ENCODE measurements around the gene PRDM11. TPM values are rescaled to one million over a fixed set of nuclear protein-coding genes. Genes with fewer than 3 reads are reported as not detected.

Gene PRDM11
- total and polyA plus RNA-seq, 2 of the 8 experiments (the other 6 are each of a cell fraction or from before 2014, with no cell fraction given) = 3.6 to 11.7 TPM

- WGBS, 2 experiments (ENCODE audit: extremely low coverage in 1 of 2, insufficient coverage in 1 of 2, insufficient read length in 1 of 2, insufficient replicate concordance in 2 of 2, low coverage in 1 of 2, low lambda C conversion rate in 2 of 2, missing lambda C conversion rate in 1 of 2) = 92% methylated on average over 1 of the region's 1 CpG; no CpG with 5 or more reads in 1 of the 2 experiments
- Histone ChIP-seq H2AFZ (ENCODE audit: low read length) (no peak overlapping the region), H3K9me3 (ENCODE audit: insufficient read depth in 2 of 2, low read depth in 1 of 2, low read length in 1 of 2) (no peaks in the 10 kb centered on the region), H4K91ac (replicated peaks; ENCODE audit: insufficient read length, low read length) (no peak overlapping the region), H3K14ac (ENCODE audit: insufficient read length) (no peak overlapping the region), H4K5ac (ENCODE audit: insufficient read length, low read depth, low read length) (no peak overlapping the region), H2AK5ac (ENCODE audit: low read depth, low read length) (no peak overlapping the region), H3K18ac (ENCODE audit: extremely low read depth, low read length) (no peak overlapping the region), H3K4me3 (ENCODE audit: extremely low read depth in 1 of 4, insufficient read depth in 2 of 4, low read depth in 3 of 4, low read length in 4 of 4) (no peak overlapping the region), H3K4me2 (ENCODE audit: insufficient read depth in 1 of 2, low read depth in 2 of 2, low read length in 2 of 2) (no peak overlapping the region), H2BK20ac (ENCODE audit: low read length) (no peak overlapping the region), H3K27me3 (replicated peaks in 1 of 4; ENCODE audit: control insufficient read depth in 3 of 4, extremely low read depth in 1 of 4, insufficient read depth in 3 of 4, low read length in 3 of 4) (no peaks in the 10 kb centered on the region), H3K79me2 (ENCODE audit: control insufficient read depth in 1 of 2, insufficient read depth in 2 of 2, low read length in 2 of 2) (no peaks in the 10 kb centered on the region), H2BK12ac (ENCODE audit: low read depth, low read length) (no peak overlapping the region), H4K8ac (ENCODE audit: extremely low read depth, insufficient read depth, low read length) (no peak overlapping the region), H3K27ac (ENCODE audit: low read depth, low read length) (no peak overlapping the region), H3K79me1 (ENCODE audit: low read depth, low read length) (no peaks in the 10 kb centered on the region), H3K4ac (replicated peaks; ENCODE audit: insufficient read length, low read depth, low read length) (no peak overlapping the region), H3K9ac (replicated peaks in 1 of 4; ENCODE audit: extremely low read depth in 1 of 4, low read depth in 3 of 4, low read length in 3 of 4) (no peak overlapping the region), H4K20me1 (replicated peaks in 1 of 2; ENCODE audit: control insufficient read depth in 1 of 2, insufficient read depth in 2 of 2, low read length in 2 of 2) (no peaks in the 10 kb centered on the region), H3K56ac (replicated peaks; ENCODE audit: insufficient read length, low read depth, low read length) (no peak overlapping the region), H3K23ac (ENCODE audit: insufficient read length) (no peak overlapping the region), H2BK120ac (replicated peaks; ENCODE audit: low read depth, low read length) (no peak overlapping the region), H2BK15ac (ENCODE audit: low read length) (no peak overlapping the region), H3K23me2 (ENCODE audit: low read depth, low read length) (no peaks in the 10 kb centered on the region), H3K4me1 (replicated peaks in 1 of 4; ENCODE audit: control insufficient read depth in 3 of 4, insufficient read depth in 4 of 4, low read length in 3 of 4) (no peaks in the 10 kb centered on the region; a peak in 1 of 7 replicates), H2BK5ac (ENCODE audit: low read depth, low read length) (no peak overlapping the region), H3K36me3 (ENCODE audit: control insufficient read depth in 2 of 4, insufficient read depth in 4 of 4, low read length in 3 of 4) (no peaks in the 10 kb centered on the region)
- ChIA-PET CTCF (ENCODE audit: partially characterized antibody) (interaction anchor here (0.6 to 5.8 kb wide), 8 partner anchors 11 to 290 kb away, joined by 3 to 49 read pairs (median 3); no protein-coding TSS in a partner anchor), POLR2A (ENCODE audit: partially characterized antibody) (no interaction called here)
- FAIRE-seq (no peak), DNase-seq (ENCODE audit: low read depth in 1 of 2, low spot score in 2 of 2) (no peak)
- no peak for TF ChIP-seq BCL11A (IDR thresholded peaks at IDR 0.05; ENCODE audit: low read depth in 2 of 2, low read length in 2 of 2)
- no peak for TF ChIP-seq GABPA (IDR thresholded peaks at IDR 0.05; ENCODE audit: borderline replicate concordance, insufficient read depth, low read length)
- no peak for TF ChIP-seq SIN3A (conservative IDR thresholded peaks at IDR 0.05 in 1 of 2, IDR thresholded peaks at IDR 0.05 in 1 of 2; ENCODE audit: low read depth in 1 of 2, low read length in 2 of 2)
- TF ChIP-seq EZH2 (IDR thresholded peaks at IDR 0.05; ENCODE audit: low read depth, low read length, severe bottlenecking) = no peak
- no peak for TF ChIP-seq EP300 (IDR thresholded peaks at IDR 0.05; ENCODE audit: borderline replicate concordance in 1 of 2, low read depth in 2 of 2, low read length in 2 of 2)
- TF ChIP-seq CREB1 (IDR thresholded peaks at IDR 0.05) = no peak
- TF ChIP-seq JUND (IDR thresholded peaks at IDR 0.05; ENCODE audit: low read length) = no peak
- TF ChIP-seq YY1 (IDR thresholded peaks at IDR 0.05; ENCODE audit: low read depth, low read length) = no peak
- TF ChIP-seq SIX5 (IDR thresholded peaks at IDR 0.05; ENCODE audit: low read depth, low read length) = no peak
- TF ChIP-seq TEAD4 (IDR thresholded peaks at IDR 0.05; ENCODE audit: low read depth, low read length) = no peak
- TF ChIP-seq SAP30 (IDR thresholded peaks at IDR 0.05; ENCODE audit: insufficient read depth, insufficient replicate concordance, low read length) = no peak
- no peak for TF ChIP-seq HDAC2 (IDR thresholded peaks at IDR 0.05; ENCODE audit: borderline replicate concordance in 1 of 2, low read depth in 2 of 2, low read length in 2 of 2)
- TF ChIP-seq CHD2 (IDR thresholded peaks at IDR 0.05; ENCODE audit: low read length) = no peak
- no peak for TF ChIP-seq SRF (IDR thresholded peaks at IDR 0.05; ENCODE audit: low read depth, low read length)
These were observed 69.6 kb downstream of the PRDM11 start for GRCh38 chr11:45216031-45216430.

Measured in H1 (cell line).